Natural killer cell (primary cell): ENCODE measurements around the gene SORCS2. TPM values are rescaled to one million over a fixed set of nuclear protein-coding genes. Genes with fewer than 3 reads are reported as not detected.

Experiments used
- ATAC-seq, 3 donors: fragments of 150-1000 bp in 2 of 3; fragments of 200-7000 bp in 1 of 3; cut with Tn5 transposase; 1 replicate in 1 of 3; 2 replicates in 2 of 3; pipeline ENCODE4 v1.10.0; 2021; ENCODE audit warnings: mild to moderate bottlenecking in 2 of 3, moderate library complexity in 2 of 3
- DNase-seq, 2 donors: peaks; one replicate each; pipeline versions ENCODE4 v3.0.0 to v3.0.0-alpha.2; 2013 to 2021; ENCODE audit warnings: mixed read lengths in 1 of 2
- H3K27ac ChIP-seq: one replicate; pipeline ENCODE4 v1.5.1; 2013; ENCODE audit warnings: mild to moderate bottlenecking, low read length
- H3K27me3 ChIP-seq: one replicate; pipeline ENCODE4 v1.6.1; 2013; ENCODE audit warnings: low read length; ENCODE audit not compliant: control insufficient read depth, insufficient read depth
- H3K36me3 ChIP-seq: one replicate; pipeline ENCODE4 v1.6.1; 2013; ENCODE audit warnings: low read length; ENCODE audit not compliant: control insufficient read depth, insufficient read depth
- H3K4me1 ChIP-seq: one replicate; pipeline ENCODE4 v1.6.1; 2013; ENCODE audit warnings: low read length; ENCODE audit not compliant: control insufficient read depth, insufficient read depth
- H3K4me3 ChIP-seq: one replicate; pipeline ENCODE4 v1.5.1; 2013; ENCODE audit warnings: low read length
- H3K9me3 ChIP-seq: one replicate; pipeline ENCODE4 v1.6.1; 2013; ENCODE audit warnings: low read length; ENCODE audit not compliant: control insufficient read depth, insufficient read depth
- H3K27ac Mint-ChIP-seq, 2 donors: one replicate each; pipeline ENCODE4 v1.8.0; 2022; ENCODE audit warnings: mild to moderate bottlenecking in 2 of 2, mixed read lengths in 2 of 2, moderate library complexity in 1 of 2
- H3K27me3 Mint-ChIP-seq, 2 donors: one replicate each; pipeline ENCODE4 v1.8.0; 2022; ENCODE audit warnings: low read depth in 2 of 2, mixed read lengths in 2 of 2
- H3K36me3 Mint-ChIP-seq: one replicate; pipeline ENCODE4 v1.8.0; 2022; ENCODE audit warnings: mixed read lengths
- H3K4me1 Mint-ChIP-seq, 2 donors: one replicate each; pipeline ENCODE4 v1.8.0; 2022; ENCODE audit warnings: mixed read lengths in 2 of 2
- H3K4me3 Mint-ChIP-seq: one replicate; pipeline ENCODE4 v1.8.0; 2022; ENCODE audit warnings: mild to moderate bottlenecking, moderate library complexity, mixed read lengths
- H3K9me3 Mint-ChIP-seq, 2 donors: one replicate each; pipeline ENCODE4 v1.8.0; 2022; ENCODE audit warnings: mixed read lengths in 2 of 2
- CTCF ChIP-seq: fragments of 200-600 bp; IDR thresholded peaks from one replicate; pipeline ENCODE4 v1.8.0; 2022; ENCODE audit warnings: antibody characterized with exemption
- WGBS: methylation state at CpG from one replicate; pipeline ENCODE4 v1.1.7; 2013; ENCODE audit warnings: missing lambda C conversion rate; ENCODE audit not compliant: insufficient coverage; 5-methylcytosine and 5-hydroxymethylcytosine counted together
- intact Hi-C: fragments of 100-400 bp; cut with micrococcal nuclease; formaldehyde crosslinking; loops from one replicate; pipeline ENCODE4 v1.14.2; 2022
- total RNA-seq, 4 donors: library from RNA; stranded (reverse); fragments of 120-200 nt in 1 of 4; gene quantifications; one replicate each; pipeline versions ENCODE4 v1.2.3 to v1.2.4, GENCODE V29; 2013 to 2022

Gene SORCS2
- total RNA-seq, 3 donors from 2014 or later (not counting 1 experiment from before 2014, with no cell fraction given) = 1.2 to 2.5 (median 1.4) TPM

- no peak overlapping the region for H3K27ac ChIP-seq
- DNase-seq (no peak), ATAC-seq (no peak)
- Mint-ChIP-seq H3K9me3 (no peaks in the 10 kb centered on the region), H3K4me1 (no peaks in the 10 kb centered on the region), H3K4me3 (no peak overlapping the region), H3K36me3 (no peaks in the 10 kb centered on the region), H3K27me3 (peaks cover 6 to 10% of the 10 kb centered on the region in 2 donors), H3K27ac (no peak overlapping the region)
- no peaks in the 10 kb centered on the region for H3K27me3 ChIP-seq
- no peak overlapping the region for H3K4me3 ChIP-seq
- TF ChIP-seq CTCF = no peak
- WGBS = 87% methylated on average over 21 of the region's 21 CpGs
- intact Hi-C loops = no loop called here
- H3K9me3 ChIP-seq = peaks cover 2% of the 10 kb centered on the region
- no peaks in the 10 kb centered on the region for H3K36me3 ChIP-seq
- H3K4me1 ChIP-seq = no peaks in the 10 kb centered on the region
Measured at GRCh38 chr4:7208509-7209451, 16.4 kb downstream of the SORCS2 start.

DNA sequence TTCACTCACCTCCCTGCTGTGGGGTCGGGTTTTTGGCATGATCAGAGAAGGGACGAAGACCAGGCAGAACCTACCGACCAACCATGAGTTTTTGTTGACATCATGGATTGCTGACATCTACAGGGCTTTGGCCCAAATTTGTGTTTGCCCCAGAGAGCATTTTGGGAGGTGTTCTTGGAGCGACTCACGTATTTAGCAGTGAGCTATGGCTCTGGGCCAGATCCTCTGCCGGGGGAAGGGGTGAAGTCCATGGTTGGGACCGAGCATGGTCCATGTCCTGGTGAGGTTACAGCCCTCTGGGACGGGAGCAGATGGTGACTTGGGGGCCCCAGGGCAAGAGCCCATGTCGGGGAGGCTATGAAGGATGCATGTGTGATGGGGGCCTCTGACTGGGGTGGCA lies 17.4 kb downstream of the SORCS2 start:
- intact Hi-C loops = no loop called here
- Histone ChIP-seq H3K4me3 (no peak overlapping the region), H3K27ac (no peak overlapping the region), H3K36me3 (no peaks in the 10 kb centered on the region), H3K27me3 (no peaks in the 10 kb centered on the region), H3K4me1 (no peaks in the 10 kb centered on the region), H3K9me3 (peaks cover 7% of the 10 kb centered on the region)
- WGBS = 83% methylated on average over 9 of the region's 9 CpGs
- Mint-ChIP-seq H3K27me3 (peaks cover 2 to 6% of the 10 kb centered on the region in 2 donors), H3K4me3 (no peak overlapping the region), H3K36me3 (no peaks in the 10 kb centered on the region), H3K9me3 (no peaks in the 10 kb centered on the region), H3K27ac (no peak overlapping the region), H3K4me1 (no peaks in the 10 kb centered on the region)
- ATAC-seq (no peak), DNase-seq (no peak)
- TF ChIP-seq CTCF = no peak

DNA sequence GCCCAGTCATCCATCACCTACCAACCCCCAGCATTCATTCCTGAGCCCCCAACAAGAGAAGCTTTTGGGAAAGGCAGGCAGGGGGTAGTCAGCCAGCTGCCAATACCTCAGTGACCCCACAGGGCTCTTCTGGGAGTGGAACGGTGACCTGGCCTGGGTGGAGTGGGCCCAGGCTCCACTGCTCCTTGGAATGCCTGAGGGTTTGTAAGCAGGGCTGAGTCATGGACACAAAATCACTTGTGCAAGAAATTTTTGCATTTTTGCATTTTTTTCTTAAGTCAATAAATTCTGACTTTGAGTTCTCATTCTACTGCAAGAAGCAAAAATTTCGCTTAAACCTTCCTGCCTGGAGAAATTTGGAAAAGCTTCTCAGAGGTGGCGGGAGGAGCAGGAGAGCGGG lies 18.5 kb downstream of the SORCS2 start:
- no peak for DNase-seq
- Histone ChIP-seq H3K4me1 (no peaks in the 10 kb centered on the region), H3K36me3 (no peaks in the 10 kb centered on the region), H3K4me3 (no peak overlapping the region), H3K27ac (no peak overlapping the region), H3K27me3 (no peaks in the 10 kb centered on the region), H3K9me3 (peaks cover 7% of the 10 kb centered on the region)
- no peak overlapping the region for H3K4me3 Mint-ChIP-seq
- H3K9me3 Mint-ChIP-seq = no peaks in the 10 kb centered on the region
- no peaks in the 10 kb centered on the region for H3K36me3 Mint-ChIP-seq
- no peak for ATAC-seq
- H3K27ac Mint-ChIP-seq = no peak overlapping the region
- TF ChIP-seq CTCF = no peak
- intact Hi-C loops = no loop called here
- peaks cover 0 to 3% of the 10 kb centered on the region in 2 donors for H3K27me3 Mint-ChIP-seq
- H3K4me1 Mint-ChIP-seq = no peaks in the 10 kb centered on the region
- WGBS = 91% methylated on average over 4 of the region's 4 CpGs
